Stimulated activated CD4-positive, alpha-beta T cell treated with anti-CD3 and anti-CD28 coated beads, Interleukin-4, amount 100 ng/mL, for 24 hours (primary cell): Measurements from ENCODE around the gene NCOR2.

Experiments used
- DNase-seq: peaks from one replicate; pipeline ENCODE4 v3.0.0-alpha.2; 2020

NCOR2 gene

DNA sequence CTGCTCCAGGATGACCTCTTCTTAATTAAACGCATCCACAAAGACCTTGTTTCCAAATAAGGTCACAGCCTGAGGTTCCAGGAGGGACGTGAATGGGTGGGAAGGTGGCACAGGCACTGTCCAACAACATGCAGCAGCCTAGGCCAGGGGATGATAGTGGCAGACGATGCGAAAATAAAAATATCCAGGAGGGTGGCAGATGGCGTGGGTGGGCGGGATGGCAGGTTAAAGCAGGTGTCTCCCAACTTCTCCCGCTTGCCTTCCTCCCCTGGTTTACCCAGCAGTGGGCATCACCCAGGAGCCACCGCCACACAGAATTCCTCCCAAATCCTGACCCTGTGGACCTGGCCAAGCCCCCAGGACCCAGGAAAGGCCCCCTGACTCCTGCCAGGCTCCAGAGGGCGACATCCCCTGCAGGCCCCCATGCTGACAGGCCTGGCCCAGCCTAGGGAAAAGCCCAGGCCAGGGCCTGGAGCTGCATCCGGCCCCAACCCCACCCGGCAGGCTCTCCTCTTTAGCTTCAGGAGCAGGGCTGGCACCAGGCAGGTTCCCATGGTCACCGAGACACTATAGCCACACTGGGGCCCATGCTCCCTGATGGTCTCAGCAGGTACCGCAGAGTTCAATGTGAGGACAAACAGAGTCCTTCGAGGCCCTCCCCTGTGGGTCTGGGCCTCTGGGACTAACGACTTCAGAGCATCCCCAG lies 9.7 kb downstream of the NCOR2 start:
- no peak for DNase-seq

DNA sequence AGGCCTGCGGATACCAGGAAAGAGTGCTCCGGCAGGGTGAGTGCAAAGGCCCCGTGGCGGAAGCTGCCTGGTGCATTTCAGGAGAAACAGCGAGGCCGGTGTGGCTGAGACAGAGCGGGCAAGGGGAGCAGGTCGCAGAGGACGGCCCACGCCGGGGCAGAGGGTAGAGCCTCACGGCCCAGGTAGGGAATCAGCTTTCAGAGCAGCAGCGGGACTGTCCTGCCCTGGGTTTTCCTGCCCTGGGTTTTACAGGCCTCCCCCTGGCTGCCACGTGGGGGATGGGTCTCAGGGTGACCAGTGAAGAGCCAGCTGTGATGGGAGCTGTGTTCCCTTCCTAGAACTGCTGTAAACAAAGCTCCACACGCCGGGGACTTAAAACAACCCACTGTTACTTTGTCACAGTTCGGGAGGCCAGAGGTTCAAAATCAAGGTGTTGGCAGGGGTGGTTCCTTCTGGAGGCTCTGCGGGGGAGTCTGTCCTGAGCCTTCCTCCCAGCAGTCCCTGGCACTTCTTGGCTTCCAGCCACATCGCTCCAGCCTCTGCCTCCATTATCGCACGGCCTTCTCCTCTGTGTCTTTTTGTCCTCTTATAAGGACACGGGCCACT lies 10.4 kb downstream of the NCOR2 start:
- DNase-seq = no peak

DNA sequence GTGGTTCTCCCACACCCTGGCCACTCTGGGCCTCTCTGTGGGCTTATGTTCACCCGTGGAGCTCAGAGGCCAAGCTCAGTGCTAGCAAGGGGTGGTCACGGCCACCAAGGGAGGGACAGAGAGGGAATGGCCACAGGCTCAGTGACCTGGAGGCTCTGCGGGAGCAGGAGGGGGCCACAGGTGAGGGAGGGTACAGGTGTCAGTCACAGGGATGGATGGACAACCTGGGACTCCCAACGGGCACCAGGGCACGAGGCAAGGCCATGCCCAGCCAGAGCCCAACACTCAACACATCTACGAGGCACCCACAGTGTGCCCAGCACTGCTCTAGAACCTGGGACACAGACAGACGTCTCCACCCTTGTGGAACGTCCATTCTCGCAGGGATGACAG lies 11.3 kb downstream of the NCOR2 start:
- no peak for DNase-seq

DNA sequence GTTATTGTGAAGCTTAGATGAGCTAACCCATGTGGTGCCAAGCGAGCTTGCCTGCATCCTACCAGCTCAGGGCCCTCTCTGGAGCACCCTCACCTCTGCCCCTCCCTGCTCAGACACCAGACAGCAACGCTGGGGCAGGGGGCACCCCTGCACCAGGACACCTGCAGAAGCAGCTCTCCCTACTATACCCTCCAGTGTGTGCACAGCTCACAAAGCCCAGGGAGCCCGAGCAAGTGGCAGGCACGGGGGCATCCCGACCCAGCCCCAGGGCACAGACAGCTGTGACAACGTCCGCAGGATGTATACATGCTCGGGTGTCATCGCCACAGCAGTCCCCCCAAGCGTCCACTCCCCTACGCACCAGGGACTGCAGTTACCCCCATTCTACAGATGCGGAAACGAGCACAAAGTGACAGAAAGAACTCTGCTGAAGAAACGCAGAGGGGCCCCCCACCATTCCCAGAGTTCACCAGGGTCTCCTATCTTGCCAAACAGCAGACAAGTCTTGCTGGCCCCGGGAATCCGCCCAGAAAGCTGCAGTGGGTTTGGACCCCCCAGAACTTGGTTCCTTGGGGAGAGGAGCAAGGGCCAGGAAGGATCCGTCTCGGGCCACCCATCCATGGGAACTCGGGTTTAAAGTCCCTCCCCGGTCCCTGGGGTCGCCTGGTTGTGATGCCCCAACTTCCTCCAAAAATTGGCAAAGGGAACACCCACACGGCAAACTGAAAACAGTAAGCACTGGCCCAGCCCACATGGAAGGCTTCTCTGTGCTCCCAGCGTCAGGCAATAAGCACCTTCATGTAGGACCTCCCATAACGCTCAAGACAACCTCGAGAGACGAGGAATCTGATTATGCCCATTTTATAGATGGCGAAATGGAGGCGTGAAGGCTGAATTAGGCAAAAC lies 12.0 kb downstream of the NCOR2 start:
- no peak for DNase-seq

DNA sequence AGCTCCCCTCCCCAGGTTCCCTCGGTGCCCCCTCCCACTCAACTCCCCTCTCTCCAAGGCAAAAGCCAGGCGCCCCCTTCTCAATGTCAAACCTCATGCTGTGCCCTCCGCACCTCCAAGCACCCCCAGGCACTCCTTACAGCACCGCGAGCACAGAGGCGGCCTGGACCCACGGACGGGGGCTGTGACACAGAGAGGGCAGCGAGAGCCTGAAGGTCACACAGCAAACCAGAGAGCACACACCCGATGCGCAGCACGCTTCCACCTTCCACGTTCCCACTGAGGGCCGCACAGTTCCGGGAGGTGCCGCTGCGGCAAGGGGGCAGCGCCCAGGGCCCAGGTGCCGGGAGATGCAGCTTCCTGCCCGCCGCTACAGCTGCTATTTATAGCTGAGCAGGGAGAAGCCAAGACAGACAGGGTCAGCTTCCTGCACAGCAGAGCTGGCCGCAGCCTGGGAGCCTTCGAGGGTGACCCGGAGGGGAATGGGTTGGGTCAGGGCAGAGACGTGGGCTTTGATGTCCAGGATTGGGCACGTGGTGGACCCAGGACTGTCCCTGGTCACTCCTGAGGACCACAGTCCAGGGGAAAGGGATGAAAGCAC lies 12.9 kb downstream of the NCOR2 start:
- DNase-seq = no peak

DNA sequence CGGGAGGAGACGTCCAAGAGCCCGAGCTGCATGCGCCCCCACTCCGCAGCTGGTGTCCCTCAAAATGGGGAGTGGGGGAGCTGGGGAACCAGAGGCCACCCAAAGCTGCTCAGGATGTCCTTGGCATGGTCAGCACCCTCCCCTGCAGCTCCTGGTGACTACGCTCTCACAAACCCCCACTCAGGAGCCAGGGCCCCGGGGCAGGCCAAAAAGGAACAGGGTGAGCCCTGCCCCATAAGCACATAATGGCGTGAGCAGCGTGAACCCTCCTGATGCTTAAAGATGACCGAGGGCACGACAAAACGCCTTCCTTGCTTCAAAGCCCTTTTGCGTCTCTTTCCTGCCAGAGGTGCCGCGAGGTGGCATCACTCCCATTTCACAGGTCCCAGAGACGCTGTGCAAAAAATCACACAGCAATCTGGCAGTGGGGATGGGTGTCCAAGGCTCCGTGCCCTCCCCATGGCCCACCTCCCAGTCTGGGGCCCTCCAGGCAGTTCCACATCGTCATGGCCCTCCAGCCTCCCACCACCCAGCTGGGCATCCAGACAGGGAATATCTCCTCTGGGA lies 13.5 kb downstream of the NCOR2 start:
- DNase-seq = no peak

DNA sequence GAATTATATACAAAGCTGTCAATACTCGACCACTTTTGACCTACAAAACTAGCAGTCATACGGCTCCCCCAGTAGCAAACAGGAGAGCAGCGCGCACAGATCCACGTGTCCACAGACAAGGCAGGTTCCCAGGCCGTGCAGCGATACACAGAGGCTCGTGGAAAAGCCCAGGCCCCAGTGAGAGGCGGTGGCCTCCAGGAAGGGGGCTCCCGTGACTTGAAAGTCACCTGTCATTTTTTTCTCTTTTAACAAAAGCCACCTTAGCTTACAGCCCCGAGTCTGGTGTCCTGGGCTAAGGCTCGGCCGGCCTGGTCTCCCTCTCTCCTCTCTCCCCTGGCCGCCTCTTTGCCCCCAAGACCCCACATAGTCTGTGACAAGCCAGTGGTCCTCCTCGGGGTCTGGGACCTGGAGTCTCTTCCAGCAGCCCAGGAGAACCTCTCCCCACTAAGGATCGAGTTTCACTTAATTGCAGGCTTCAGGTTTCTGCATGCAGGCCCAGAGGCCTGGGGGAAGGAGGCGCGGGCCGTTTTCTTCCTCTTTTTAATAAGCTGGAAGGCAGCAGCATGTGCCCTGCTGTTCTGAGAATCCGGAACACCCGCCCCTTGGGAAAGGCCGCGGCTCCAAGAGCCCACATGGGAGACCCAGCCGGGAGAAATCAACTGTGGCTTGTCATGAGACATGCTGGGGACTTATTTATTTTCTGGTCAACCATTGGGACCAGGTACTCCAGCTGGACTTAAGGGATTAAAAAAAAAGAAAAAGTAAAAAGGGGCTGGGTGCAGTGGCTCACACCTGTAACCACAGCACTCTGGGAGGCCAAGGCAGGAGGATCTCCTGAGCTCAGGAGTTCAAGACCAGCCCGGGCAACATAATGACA lies 15.9 kb downstream of the NCOR2 start:
- DNase-seq = no peak

DNA sequence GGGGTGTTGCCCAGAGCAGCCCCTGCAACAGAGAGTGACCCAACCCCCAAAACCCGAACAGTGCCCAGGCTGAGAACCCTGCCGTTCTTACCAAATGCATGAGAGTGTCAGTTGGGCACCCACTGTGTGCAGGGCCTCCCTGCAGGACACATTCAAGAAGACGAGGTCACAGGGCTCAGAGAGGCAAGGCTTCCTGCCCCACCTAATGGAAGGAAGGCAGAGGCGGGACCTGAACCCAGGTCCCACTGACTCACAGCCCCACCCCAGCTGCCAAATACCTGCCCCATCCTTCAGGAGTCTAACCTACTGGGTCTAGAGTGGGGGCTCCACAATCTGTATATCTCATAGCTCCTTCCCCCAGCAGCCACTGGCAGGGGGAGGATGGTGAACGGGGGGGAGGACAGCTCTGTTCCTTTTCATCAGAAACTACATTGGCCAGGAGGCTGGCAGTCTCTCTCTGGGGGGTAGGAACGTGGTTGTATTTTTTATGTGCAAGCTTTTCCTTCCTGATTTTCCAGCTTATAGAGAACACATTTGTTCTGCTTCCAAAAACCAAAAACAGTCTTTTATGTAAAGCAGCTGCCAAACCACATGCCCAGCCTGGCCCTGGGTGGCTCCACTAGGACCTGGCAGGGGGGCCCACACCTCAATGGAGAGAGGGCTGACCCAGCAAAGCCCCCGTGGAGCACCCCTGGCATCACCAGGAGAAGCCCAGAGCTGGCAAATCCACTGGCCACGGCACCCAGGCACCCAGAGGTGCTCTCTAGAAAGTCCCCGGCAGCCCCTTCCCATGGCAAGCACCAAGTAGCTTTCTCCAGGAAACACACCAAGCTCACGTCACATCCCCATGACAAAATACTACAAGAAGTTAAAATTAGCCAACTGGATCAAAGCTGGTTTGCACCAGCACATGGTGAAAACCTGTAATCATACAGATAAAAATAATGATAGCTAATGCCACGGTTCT lies 17.0 kb downstream of the NCOR2 start:
- DNase-seq = no peak

DNA sequence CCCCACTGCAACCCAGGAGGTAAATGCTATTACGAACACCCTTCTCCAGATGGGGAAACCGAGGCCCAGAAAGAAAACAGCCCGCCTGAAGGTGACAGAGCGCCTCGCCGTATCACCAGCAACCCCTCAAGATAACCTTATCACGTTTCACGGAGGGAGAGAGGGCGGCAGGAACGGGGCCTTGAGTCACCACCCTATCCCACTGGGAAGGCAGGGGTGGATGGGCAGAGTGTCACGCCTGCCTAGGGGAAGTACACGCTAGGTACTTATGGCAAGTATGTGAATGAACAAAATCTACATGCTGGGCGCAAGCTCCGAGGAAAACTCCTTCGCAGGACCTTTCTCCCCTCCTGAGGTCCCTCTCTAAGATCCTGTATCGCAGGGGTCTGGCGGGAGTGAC lies 17.8 kb downstream of the NCOR2 start:
- DNase-seq = no peak

DNA sequence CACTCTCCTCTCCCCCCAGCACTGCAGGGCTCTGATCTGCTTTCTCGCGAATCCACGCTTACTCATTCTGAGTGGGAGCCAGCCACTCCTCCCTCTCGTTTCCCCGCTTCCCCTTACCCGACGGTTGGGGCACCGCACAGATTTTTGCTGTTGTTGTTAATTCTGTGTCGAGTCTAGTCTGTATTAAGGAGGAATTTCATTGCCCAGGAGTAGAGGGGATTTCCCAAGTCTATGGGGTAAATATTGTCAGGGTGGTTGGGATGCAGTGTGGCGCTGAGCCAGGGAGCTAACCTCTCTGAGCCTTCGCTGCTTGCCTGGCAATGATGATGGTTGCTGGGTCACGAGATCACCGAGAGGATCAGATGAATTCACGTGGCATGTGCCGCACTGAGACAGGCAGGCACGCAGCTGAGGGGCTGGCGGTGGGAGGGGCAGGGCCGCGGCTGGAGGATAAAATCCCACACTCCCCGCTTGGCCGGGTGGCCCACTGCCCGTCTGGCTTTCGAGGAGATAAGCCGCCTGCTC lies 18.5 kb downstream of the NCOR2 start:
- DNase-seq = peak; percentile 48

DNA sequence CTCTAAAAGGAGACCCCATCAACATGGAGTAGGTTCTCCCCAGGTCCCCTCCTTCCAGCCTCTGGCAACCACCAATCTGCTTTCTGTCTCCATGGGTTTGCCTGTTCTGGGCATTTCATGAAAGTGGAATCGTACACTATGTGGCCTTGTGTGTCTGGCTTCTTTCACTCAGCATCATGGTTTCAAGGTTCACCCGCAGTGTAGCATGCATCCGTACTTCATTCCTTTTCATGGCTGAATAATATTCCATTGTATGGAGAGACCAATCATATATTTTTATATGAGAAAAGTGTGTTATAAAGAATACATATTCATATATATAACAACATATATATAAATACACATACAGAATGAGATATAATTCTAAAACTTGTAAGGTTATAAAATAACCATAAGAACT lies 19.8 kb downstream of the NCOR2 start:
- DNase-seq = no peak

DNA sequence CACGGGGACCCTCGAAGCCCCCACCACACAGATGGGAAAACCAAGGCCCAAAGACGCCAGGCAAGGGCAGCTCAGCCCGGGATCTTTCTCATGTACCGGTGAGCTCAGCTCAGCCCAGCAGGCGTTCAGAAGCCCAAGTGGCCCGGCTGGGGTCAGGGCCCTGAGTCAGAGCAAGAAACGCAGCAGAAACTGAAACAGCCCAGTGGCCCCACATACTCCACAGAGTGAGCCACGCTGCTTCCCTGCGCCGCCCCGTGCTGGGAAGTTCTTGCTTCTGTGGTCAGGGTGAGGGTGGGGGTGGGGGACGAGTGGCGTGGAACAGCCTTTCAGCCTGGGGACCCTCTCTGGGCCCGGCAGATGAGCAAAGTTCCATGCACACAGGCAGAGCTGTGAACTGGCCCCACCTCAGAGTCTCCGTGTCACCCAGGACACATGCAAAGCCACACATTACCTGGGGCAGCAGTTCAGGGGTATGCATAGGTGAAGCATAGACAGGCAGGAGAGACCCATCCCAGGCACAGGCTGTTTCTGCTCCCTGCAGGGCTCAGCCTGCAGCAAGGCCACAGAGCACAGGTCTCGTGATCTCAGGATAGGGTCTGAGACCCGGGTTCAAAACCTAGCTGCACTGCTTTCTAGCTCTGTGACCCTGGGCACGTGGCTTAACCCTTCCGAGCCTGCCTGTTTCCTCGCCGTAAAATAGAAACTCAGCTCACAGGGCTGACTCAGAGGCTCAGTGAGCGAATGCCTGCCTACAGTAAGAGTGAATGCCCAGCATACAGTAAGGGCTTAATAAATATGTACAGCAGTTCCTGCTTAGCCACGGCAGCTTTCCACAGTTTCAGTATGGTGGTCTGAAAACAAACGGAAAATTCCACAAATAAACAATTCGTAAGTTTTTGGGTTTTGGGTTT lies 21.6 kb downstream of the NCOR2 start:
- DNase-seq = peak; percentile 55

DNA sequence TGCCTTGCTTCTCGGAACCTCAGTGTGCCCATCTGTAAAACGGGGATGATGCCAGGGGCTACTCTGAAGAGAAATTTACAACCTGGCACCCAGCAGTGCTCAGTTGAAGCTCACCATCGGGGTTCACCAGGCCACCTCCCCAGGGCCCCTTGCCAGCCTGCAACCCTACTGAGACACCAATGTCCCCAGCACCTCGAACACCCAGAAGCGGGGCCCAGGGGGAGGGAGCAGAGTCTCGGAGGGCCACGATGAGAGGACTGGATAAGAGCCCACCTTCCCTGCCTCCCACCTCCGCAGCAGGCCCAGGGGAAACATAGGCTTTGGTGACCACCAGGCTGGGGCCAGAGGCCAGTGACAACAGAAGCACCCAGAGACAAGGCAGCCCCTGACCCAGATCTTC lies 22.4 kb downstream of the NCOR2 start:
- DNase-seq = no peak

DNA sequence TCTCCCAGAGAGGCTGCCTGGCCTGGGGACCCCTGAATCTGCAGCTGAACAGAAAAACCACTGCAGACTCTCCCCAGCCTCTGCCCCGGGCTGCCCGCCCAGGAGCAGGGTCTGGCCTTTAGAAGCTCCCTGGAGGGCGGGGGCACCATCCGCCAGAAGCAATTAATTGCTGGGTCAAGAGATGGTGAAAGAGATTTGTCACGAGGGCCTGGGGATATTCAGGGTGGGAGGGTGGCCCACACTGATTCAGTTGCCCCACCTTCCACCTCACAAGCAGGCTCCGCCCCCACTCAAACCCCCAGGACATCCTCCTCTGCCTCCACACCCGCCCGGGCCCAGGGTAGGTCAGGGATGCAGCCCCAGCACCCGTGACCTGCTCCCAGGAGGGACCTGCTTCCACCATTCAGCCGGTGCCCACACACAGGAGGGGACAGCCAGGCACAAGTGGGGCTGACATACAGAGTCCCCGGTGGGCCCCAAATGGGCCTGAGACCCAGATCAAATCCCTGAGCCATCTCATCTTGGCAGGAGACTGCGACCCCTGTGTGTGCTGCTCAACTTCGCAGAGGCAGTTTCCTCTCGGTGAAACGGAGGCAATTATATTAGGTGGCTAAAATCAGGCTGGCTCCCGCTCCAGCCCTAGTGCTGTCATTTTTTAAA lies 23.0 kb downstream of the NCOR2 start:
- DNase-seq = no peak

DNA sequence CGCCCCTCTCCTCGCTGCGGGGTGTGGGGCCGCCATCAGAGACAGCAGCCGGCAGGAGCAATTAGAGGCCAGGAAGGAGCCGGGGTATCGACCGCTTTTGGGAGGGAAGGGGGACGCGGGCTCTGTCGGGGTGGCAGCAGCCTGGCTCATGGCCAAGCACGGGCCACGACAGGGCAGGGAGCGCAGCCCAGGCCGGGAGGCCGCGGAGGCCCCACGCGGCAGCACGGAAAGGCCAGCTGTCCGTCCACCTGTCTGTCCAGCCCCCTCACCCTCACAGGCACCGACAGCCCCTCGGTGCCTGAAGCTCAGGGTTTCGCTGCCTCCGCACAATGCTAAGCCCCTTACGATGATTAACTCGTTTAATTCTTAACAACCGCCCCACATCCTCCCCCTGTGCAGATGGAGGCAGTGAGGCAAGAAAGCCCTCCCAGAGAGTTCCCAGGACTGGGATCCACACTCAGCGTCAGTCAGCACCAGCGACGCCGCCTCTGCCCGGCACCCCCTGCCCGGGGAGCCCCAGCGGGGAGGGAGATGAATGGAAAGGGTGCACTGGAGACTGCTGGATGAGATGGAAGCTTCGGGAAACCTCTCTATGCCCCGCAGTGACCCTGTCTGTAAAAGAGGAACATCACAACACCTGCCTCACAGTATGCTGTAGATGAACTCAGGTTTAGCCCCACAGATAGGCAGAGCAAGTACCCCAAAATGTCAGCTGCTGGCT lies 23.7 kb downstream of the NCOR2 start:
- no peak for DNase-seq

DNA sequence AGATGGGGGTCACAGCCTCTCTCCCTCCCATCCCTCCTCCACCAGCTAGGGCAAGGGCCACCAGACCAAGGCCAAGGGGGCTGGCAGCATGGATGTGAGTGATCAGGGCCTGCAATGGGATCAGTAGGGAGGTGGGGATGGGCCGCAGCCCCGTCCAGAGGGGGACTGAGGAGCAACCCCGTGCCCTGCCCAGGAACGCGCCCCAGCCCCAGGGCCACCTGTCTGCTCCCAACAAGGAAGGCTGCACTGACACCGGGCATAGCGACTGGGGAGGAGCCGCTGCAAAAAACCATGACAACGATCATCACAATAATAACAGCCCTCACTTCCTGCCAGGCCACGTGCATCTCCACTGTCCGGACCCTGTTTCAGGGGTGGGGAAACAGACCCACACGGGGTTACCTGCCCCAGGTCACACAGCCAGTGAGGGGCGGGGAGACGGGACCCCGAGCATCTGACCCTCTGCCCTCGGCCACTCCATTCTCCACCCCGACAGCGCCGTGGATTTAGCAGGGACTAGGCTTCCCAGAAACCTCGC lies 24.3 kb downstream of the NCOR2 start:
- DNase-seq = no peak

DNA sequence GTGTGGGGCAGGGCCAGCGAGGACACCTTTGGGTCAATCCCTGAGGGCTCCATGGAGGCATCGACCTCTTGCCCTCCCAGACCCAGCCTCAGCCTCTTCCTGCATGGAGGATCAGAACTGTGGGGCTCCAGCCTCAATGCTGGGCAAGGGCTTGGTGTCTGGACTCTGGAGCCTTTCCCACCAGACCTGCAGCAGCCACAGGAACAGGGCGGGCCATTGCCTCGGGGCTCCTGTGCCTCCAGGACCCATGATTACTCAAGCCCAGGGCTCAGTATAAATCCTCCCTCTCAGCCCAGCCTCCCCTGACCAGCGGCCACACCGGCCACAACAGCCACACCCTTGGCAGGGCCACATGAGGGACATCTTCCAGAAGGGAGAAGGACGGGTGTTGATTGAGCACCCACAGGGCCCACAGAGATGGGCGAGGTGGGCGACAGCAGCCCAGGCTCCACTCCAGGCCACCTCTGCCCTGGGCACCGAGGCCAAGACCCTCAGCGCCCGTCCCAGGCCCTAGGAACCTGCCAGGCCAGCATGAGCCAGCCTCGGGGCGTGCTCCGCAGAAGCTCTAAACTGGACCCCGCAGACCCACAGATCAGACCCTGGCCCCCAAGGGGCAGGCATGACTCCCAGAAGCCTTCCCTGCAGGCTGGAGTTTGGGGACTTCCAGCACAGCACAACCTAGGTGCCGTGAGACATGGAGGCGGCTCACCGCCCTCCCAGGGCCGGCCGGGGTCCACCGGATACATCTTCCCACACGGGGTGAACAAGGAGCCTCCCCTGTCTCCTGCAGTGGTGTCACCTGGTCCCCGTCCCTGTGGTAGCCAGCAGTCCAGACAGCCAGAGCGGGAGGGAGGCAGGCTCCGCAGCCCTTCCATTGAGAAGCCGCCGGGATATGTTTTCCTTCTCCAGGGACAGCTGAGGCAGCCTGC lies 25.1 kb downstream of the NCOR2 start:
- no peak for DNase-seq
